GM21381 (cell line): Measurements from ENCODE around the gene CPXM2.

Experiments
- ATAC-seq: cut with Tn5 transposase; IDR thresholded peaks from one replicate; pipeline ENCODE4 v1.9.1; 2021; ENCODE audit warnings: mild to moderate bottlenecking, moderate library complexity; ENCODE audit not compliant: unreplicated experiment

CPXM2 gene

GRCh38 chr10:123778719-123779517 is 112.7 kb downstream of the CPXM2 start:
- no peak for ATAC-seq

DNA sequence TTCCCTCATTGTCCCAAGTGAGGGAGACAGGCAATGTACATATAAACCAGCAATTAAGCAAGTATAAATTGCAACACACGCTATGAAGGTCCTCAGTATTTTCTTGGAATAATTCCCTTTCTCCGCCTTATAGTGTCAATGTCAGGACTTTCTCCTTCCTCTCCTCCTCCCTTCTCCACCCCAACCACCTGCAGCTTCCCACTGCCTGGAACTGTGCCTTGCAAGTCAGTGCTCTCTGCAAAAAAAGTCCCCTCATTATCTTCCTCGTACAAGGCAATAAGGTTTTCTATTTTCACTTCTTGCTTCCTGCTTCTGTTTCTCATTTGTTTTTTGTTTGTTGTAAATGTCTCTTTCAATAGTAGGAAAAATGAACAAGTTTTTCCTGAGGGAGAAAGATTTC is 113.7 kb downstream of the CPXM2 start:
- no peak for ATAC-seq

DNA sequence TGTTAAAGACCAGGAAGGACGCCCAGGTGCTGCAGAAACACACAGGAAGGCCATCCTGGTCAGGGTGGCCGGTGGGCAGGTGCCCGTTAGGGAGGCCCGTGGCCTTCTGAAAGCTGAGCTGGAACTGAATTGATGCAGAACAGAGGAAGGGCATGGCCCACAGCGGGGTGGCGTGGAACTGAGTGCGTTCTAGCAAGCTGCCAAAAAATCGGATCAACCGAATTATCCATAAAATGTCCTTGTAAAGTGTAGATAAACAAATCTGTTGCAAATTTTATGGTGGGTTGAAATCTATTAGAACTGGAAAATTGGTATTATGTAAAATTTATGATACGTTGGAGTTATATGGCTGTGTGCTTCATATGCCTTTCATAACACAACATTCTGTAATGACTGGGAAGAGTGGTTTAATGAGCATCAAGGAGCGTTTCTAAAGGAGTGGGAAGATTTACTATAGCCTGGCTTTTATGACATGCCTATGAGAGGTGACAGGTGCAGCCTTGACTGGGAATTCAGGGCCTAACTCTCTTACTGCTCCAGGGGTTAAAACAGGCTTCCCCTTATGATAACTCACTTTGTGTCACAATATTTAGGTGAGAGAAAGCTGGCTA is 117.4 kb downstream of the CPXM2 start:
- no peak for ATAC-seq

DNA sequence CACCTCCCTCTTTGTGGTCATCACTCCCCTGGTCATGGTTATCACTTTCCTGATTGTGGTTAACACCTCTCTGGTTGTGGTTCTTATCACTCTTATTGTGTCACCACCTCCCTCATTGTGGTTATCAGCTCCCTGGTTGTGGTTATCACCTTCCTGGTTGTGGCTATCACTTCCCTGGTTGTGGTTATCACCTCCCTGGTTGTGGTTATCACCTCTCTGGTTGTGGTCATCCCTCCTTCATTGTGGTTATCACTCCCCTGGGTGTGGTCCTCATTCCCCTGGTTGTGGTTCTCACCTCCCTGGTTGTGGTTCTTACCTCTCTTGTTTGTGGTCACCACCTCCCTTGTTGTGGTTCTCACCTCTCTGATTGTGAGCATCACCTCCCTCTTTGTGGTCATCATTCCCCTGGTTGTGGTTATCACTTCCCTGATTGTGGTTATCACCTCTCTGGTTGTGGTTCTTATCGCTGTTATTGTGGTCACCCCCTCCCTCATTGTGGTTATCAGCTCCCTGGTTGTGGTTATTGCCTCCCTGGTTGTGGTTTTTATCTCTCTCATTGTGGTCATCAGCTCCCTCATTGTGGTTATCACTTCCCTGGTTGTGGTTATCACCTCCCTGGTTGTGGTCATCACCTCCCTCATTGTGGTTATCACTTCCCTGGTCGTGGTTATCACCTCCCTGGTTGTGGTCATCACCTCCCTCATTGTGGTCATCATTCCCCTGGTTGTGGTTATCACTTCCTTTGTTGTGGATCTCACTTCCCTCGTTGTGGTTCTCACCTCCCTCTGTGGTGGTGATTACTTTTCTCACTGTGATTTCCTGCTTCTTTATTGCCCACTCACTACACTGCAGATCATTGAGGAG is 118.7 kb downstream of the CPXM2 start:
- ATAC-seq, result no peak

GRCh38 chr10:123771877-123772644 is 119.5 kb downstream of the CPXM2 start:
- no peak for ATAC-seq

DNA sequence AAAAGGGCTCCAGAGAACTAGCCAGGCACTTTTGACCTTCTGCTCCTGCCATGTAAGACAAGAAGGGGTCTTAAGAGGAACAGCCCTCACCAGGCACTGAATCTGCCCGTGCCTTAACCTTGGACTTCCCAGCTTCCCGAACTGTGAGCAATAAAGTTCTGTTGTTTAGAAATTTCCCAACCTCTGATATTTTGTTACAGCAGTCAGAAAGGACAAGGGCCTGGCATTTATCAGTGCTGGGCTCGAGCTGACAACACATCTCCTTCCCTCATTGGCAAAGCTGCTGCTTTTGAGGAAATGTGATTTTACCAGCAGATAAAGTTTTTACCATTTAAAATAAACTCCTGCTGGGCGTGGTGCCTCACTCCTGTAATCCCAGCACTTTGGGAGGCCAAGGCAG is 122.0 kb downstream of the CPXM2 start:
- no peak for ATAC-seq

- ATAC-seq, result no peak
Measured at GRCh38 chr10:123766761-123767160, 124.8 kb downstream of the CPXM2 start.

GRCh38 chr10:123766012-123766411 is 125.6 kb downstream of the CPXM2 start:
- no peak for ATAC-seq

DNA sequence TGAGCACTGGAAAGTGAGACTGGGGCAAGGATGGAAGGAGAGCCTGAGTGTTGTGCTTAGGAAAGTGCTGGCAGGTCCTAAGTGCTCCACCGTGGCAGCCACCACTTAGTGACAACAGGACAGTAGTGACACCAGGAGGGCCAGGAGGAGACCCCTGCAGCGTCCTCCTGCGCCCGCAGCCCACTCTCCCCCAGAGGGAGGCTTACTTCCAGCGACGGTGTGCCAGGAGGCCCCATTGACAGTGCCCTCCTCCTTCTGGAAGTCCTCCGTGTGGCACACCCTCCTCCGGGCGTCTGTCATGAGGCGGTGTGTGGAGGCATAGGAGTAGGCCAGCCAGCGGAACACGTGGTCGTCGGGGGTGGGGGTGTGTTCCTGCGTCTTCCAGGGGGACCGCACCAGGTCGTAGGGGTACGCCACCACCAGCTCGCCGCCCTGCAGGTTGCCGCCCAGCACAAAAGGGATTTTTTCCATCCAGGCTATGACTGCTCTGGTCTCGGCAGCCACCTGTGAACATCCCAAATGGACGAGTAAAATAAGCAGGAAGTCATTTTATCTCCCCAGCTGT is 129.9 kb downstream of the CPXM2 start:
- no peak for ATAC-seq

GRCh38 chr10:123761038-123761428 is 130.6 kb downstream of the CPXM2 start:
- ATAC-seq, result no peak

- ATAC-seq, result no peak
Measured at GRCh38 chr10:123760356-123761037, 131.1 kb downstream of the CPXM2 start.

GRCh38 chr10:123759501-123760031 is 132.0 kb downstream of the CPXM2 start:
- no peak for ATAC-seq

DNA sequence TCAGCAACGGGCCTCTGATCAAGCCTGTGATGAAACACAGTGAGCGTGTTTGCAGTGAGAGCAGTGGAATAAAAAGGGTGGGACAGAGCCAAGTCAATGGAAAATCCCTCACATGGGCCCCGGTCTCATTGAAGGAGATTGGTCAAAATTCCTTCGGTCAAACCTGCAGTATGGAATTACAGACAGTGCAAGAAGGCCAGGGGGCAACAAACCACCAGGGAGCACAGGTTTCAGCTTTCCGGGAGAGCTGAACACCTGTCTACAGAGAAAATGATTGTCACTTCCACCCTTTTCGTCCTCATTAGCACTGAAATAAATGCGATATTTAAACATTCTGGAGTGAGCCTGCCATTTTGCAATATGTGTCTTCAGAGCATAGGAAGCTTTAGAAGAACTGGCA is 132.6 kb downstream of the CPXM2 start:
- no peak for ATAC-seq

- no peak for ATAC-seq
Measured at GRCh38 chr10:123757853-123758252, 133.8 kb downstream of the CPXM2 start.

- ATAC-seq, result no peak
Measured at GRCh38 chr10:123755061-123755460, 136.5 kb downstream of the CPXM2 start.

DNA sequence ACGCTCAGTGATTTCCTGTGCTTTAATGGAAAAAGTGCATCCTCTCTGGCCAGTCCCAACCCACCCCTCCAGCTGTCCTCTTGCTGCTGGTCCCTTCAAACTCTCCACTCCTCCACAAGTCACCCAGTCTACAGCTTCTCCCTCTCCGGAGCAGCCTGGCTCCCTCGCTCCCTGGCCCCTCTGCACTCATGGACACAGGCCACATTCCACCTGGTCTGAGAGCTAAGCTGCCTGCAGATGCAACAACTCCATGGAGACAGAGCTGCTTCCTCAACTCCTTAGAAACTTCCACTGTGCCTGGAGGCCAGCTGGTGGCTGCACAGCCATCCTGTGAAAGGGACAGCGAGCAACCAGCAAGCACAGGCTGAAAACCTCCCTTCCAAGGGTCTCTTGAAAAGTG is 137.5 kb downstream of the CPXM2 start:
- no peak for ATAC-seq

DNA sequence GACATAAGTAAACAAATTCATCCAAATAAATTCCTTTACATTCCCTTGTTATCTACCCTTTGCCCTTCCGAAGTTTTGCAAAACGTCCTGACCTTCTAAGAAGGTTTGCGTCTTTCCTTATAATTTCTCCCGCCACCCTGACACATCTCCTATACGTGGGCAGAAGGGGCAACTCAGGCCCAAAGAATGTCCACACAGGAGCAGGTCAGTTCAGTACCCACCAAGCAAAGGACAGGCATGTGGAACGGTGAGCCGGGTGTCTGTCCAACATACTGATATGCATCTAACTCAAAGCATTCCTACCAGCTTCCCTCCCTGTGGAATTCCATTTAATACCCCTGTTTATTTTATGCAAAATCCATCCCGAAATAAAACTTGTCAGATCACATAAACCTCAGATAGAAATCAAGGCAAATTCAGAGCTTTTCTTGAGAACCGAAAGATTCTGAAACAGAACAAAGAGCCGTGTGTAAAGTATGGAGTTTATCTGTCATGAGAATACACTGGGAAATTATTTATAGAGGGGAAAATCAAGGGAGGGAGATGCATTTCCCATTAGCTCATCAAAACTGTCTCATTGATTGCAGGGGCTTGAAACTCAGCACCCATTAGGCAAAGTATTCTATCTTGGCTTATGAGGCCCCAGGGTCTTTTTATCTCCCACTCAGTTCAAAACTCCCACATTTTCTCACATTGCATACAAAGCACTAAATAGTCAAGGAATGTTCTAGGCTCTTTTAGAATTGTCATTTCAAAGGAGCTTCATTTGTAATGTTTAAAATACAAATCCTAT is 140.1 kb downstream of the CPXM2 start:
- ATAC-seq, result no peak

DNA sequence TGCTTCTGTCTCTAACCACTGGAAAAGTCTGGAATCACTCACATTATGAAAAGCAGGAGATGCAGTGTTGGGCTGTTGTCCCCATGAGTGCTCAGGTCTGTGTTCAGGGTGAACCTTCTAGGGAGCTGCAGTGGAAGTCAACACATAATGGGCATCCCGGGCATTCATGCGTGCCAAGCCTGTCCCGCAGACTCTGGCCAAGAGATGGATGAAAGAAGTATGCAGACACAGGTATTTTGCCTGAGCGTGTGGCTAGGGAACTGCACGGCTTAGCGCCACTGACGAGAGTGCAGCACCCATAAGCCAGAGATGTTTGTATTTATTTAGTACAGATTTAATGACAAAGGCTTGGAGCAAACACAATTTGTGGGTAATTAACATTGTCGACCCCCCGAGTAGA is 140.7 kb downstream of the CPXM2 start:
- no peak for ATAC-seq

DNA sequence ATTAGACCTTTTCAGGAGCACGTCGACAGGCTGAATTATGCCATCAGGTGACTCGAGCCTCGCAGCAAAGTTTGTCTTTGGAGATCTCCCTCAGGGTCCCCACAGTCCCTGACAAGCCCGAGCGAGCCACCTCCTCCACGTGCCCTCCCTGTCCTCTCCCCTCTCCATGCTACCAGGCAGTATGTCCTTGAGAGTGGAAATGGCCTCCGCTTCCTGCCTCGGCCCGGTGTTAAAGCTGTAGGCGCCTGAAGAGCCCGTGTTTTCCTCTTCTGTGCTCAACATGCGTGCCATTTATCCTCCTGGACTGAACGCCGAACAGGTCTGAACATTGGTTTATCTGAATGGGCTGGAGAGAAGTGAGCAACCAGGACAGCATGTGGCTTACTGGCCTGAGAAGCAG is 142.9 kb downstream of the CPXM2 start:
- no peak for ATAC-seq
